K562 (cell line): ENCODE data around the gene RREB1. TPM values are rescaled to one million over a fixed set of nuclear protein-coding genes. Genes with fewer than 3 reads are reported as not detected.
A peak's percentile ranks its signal among the peaks of the same experiment; 100 is the strongest.

Experiments
- ATAC-seq: fragments of 200-7000 bp; cut with Tn5 transposase; 3 replicates; pipeline ENCODE4 v1.9.1; 2020; ENCODE audit warnings: moderate library complexity
- BruUV-seq: library from RNA; stranded (reverse); fragments of 400-500 nt; replicated peaks from 2 replicates; lab custom pipeline; 2021; lab: Mats Ljungman, UMichigan
- CTCF ChIA-PET: fragments of 300-600 bp; formaldehyde crosslinking; extraction: SDS; loops from one replicate; lab custom pipeline; 2021; ENCODE audit warnings: low intra/inter-chr PET ratio; lab: Yijun Ruan, JAX
- POLR2A ChIA-PET: fragments of 300-600, 350-650 bp; sonication (Branson Sonifier 250); formaldehyde crosslinking; extraction: SDS; loops from one replicate; lab custom pipeline; 2021; ENCODE audit warnings: antibody characterized with exemption, inconsistent platforms; lab: Yijun Ruan, JAX
- DNase-seq, 4 experiments: peaks; one replicate each; pipeline versions ENCODE4 v3.0.0 to v3.0.0-alpha.2; 2011 to 2018; ENCODE audit warnings: low spot score in 3 of 4, mixed read lengths in 3 of 4; ENCODE audit errors: extremely low read depth in 1 of 4
- FAIRE-seq: peaks from 2 replicates; lab custom pipeline; 2011; peaks lifted over from hg19 to GRCh38; lab: Jason Lieb, UNC
- H2AFZ ChIP-seq: 2 replicates; pipeline ENCODE4 v1.6.0; 2011; ENCODE audit warnings: low read depth, low read length, control low read depth, inconsistent platforms
- H3K27ac ChIP-seq: fragments of 200-600 bp; 3 replicates; pipeline ENCODE4 v1.8.0; 2011; ENCODE audit warnings: low read depth, mild to moderate bottlenecking, control low read depth, inconsistent platforms, low read length, moderate library complexity, mixed read lengths; ENCODE audit errors: extremely low read depth
- H3K27me3 ChIP-seq, 2 experiments: fragments of 300-600 bp in 1 of 2; 2 replicates in 1 of 2; 3 replicates in 1 of 2; pipeline versions ENCODE4 v1.6.0 to v1.8.0; 2011; ENCODE audit warnings: inconsistent platforms in 2 of 2, low read length in 2 of 2, mild to moderate bottlenecking in 1 of 2, mixed read lengths in 1 of 2, moderate library complexity in 1 of 2; ENCODE audit not compliant: control insufficient read depth in 2 of 2, insufficient read depth in 2 of 2
- H3K36me3 ChIP-seq: fragments of 300-600 bp; 3 replicates; pipeline ENCODE4 v1.8.0; 2011; ENCODE audit warnings: mild to moderate bottlenecking, low read length, inconsistent platforms; ENCODE audit not compliant: control insufficient read depth, insufficient read depth
- H3K4me1 ChIP-seq, 2 experiments: fragments of 200-600 bp in 1 of 2; replicated peaks in 1 of 2; 2 replicates in 1 of 2; 3 replicates in 1 of 2; pipeline versions ENCODE4 v1.5.1 to v1.8.0; 2011; ENCODE audit warnings: inconsistent platforms in 2 of 2, low read length in 2 of 2, mild to moderate bottlenecking in 1 of 2, mixed read lengths in 1 of 2, moderate library complexity in 1 of 2; ENCODE audit not compliant: control insufficient read depth in 2 of 2, insufficient read depth in 2 of 2
- H3K4me2 ChIP-seq: 2 replicates; pipeline ENCODE4 v1.6.1; 2011; ENCODE audit warnings: low read length, control low read depth, inconsistent platforms, mixed read lengths; ENCODE audit not compliant: insufficient read depth
- H3K4me3 ChIP-seq: fragments of 200-600 bp; sonication (generic), shearing (Covaris generic); 2 replicates; pipeline ENCODE4 v1.5.1; 2016; ENCODE audit warnings: control low read depth, inconsistent platforms
- H3K79me2 ChIP-seq: fragments of 200-600 bp; 3 replicates; pipeline ENCODE4 v1.8.0; 2011; ENCODE audit warnings: low read length, inconsistent platforms; ENCODE audit not compliant: control insufficient read depth, insufficient read depth
- H3K9ac ChIP-seq, 2 experiments: 2 replicates each; pipeline versions ENCODE4 v1.6.0 to v1.6.1; 2011; ENCODE audit warnings: low read depth in 2 of 2, low read length in 2 of 2, control low read depth in 1 of 2, inconsistent platforms in 1 of 2, mild to moderate bottlenecking in 1 of 2, mixed read lengths in 1 of 2; ENCODE audit not compliant: insufficient read depth in 1 of 2
- H3K9me1 ChIP-seq: one replicate; pipeline ENCODE4 v1.6.0; 2011; ENCODE audit warnings: inconsistent platforms, mild to moderate bottlenecking, low read length, moderate library complexity; ENCODE audit not compliant: control insufficient read depth, insufficient read depth
- H3K9me3 ChIP-seq: replicated peaks from 2 replicates; pipeline ENCODE4 v1.5.1; 2011; ENCODE audit warnings: low read depth, low read length, inconsistent platforms; ENCODE audit not compliant: control insufficient read depth, insufficient read depth
- H4K20me1 ChIP-seq: replicated peaks from 2 replicates; pipeline ENCODE4 v1.6.1; 2011; ENCODE audit warnings: low read length, inconsistent platforms, mixed read lengths; ENCODE audit not compliant: control insufficient read depth, insufficient read depth
- ARID1B ChIP-seq: fragments of 450-650 bp; IDR thresholded peaks from 2 replicates; pipeline ENCODE4 v1.6.1; 2016; ENCODE audit warnings: antibody characterized with exemption, mild to moderate bottlenecking, inconsistent platforms
- NRF1 ChIP-seq, 2 experiments: fragments of 450-650 bp; IDR thresholded peaks in 1 of 2; conservative IDR thresholded peaks in 1 of 2; 2 replicates each; pipeline ENCODE4 v1.6.1; 2014; ENCODE audit warnings: mild to moderate bottlenecking in 2 of 2
- SPI1 ChIP-seq: IDR thresholded peaks from 2 replicates; pipeline ENCODE4 v1.6.1; 2011; ENCODE audit warnings: low read depth, low read length, control low read depth, borderline replicate concordance
- ZNF347 ChIP-seq: fragments of 450-650 bp; formaldehyde crosslinking; IDR thresholded peaks from 2 replicates; pipeline ENCODE4 v1.4.0; 2020; ENCODE audit warnings: low read depth, mild to moderate bottlenecking, moderate library complexity
- WGBS: fragments of 100-300 bp; shearing (Covaris generic); methylation state at CpG from one replicate; pipeline ENCODE4 v1.1.6; 2016; ENCODE audit warnings: low coverage, mixed read lengths; ENCODE audit not compliant: insufficient coverage; ENCODE audit errors: missing lambda C conversion rate; 5-methylcytosine and 5-hydroxymethylcytosine counted together
- in situ Hi-C: fragments of 300-500 bp; cut with MboI; formaldehyde crosslinking; loops from 4 replicates; pipeline ENCODE4 v1.15.0; 2018; ENCODE audit warnings: inconsistent platforms, mixed read lengths
- intact Hi-C: fragments of 100-400 bp; cut with micrococcal nuclease; formaldehyde crosslinking; loops from 2 replicates; pipeline ENCODE4 v1.14.2; 2022
- polyA plus RNA-seq, 8 experiments: library from polyadenylated mRNA; depleted of rRNA in 4 of 8; stranded (reverse) in 5 of 8; unstranded in 3 of 8; fragments of >200 nt; fragmentation: Nextera tagmentation in 2 of 8; fragmentation: Illumina TruSeq in 1 of 8; extraction: Ambion mirVana in 2 of 8; extraction: Trizol in 1 of 8; gene quantifications; 2 replicates each; pipeline versions ENCODE4 v1.2.1 to v1.2.3, GENCODE V29; 2011 to 2014; ENCODE audit warnings: inconsistent platforms in 1 of 8, missing spikeins in 1 of 8
- total RNA-seq, 7 experiments: library from RNA; depleted of rRNA in 6 of 7; stranded (reverse); fragments of >200 nt in 6 of 7; fragmentation: Illumina TruSeq in 2 of 7; extraction: Trizol in 2 of 7; gene quantifications; 2 replicates each; pipeline versions ENCODE4 v1.2.1 to v1.2.3, GENCODE V29; 2011 to 2021; ENCODE audit warnings: low replicate concordance in 1 of 7
- TF ChIP-seq, protein P1 (sequence below), 3 experiments: IDR thresholded peaks in 2 of 3; conservative IDR thresholded peaks in 1 of 3; 2 replicates each; pipeline ENCODE4 v1.5.1; 2011 to 2012; ENCODE audit warnings: low read length in 3 of 3, mild to moderate bottlenecking in 3 of 3, control low read depth in 2 of 3, improper control_type of control experiment in 1 of 3, inconsistent platforms in 1 of 3, low read depth in 1 of 3, mixed read lengths in 1 of 3, moderate library complexity in 1 of 3; ENCODE audit not compliant: insufficient read depth in 2 of 3
- TF ChIP-seq, protein P2 (sequence below): sonication (generic); formaldehyde crosslinking; IDR thresholded peaks from 2 replicates; pipeline ENCODE4 v1.8.1; 2023; ENCODE audit warnings: mild to moderate bottlenecking, missing genetic modification reagents

The RREB1 gene
- total and polyA plus RNA-seq, 9 of the 15 experiments (the other 6 are each of a cell fraction or from before 2014, with no cell fraction given) = 3.3 to 64.2 (median 19.3) TPM

DNA sequence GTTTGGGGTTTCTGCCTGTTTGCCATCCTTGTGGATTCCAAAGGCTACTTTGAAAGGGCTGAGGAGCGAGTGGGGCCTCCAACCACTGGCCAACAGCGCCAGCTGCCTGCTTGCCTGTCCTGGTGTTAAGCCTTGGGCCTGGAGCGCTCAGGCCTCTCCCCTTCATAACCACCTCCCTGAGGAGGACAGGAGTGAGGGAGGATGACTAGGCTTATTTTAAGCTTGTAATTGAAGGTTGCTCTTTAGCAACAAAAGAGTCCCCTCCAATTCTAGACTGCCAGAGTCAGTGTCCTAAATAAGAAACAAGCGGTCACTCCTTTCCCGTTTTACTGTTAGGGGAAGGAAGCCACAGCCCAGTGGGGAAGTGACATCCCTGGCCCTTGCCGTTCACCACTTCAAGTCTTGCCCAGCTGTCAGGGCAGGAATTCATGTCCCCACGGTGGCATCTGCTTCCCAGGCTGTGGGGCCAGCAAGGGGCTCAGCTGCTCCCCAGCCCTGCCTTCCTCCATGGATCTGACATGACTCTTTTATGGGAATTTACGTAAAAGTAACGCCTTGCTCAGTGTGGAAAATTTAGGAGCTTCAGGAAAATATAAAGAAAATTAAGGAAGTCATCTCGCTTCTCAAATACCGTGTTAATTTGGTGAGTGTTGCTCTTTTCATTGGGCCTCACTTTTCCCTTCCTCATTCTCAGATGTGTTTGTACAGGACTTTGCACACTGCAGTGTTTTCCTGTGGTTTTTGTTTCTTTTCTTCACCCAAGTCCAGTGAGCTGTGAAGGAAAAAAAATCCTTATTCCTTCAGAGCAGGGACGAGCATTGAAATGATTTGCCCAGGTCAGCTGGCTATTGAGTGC, 147.4 kb downstream of the RREB1 start:
- Histone ChIP-seq H3K79me2 (no peaks in the 10 kb centered on the region), H3K4me2 (peak overlapping the region; percentile 20; the same call in 1 of the 2 replicates), H3K27ac (peak overlapping the region; percentile 38; the same call in 2 of the 3 replicates), H3K4me1 (peaks cover 21 to 25% of the 10 kb centered on the region in 2 experiments; a peak in 4 of 5 replicates), H3K27me3 (no peaks in the 10 kb centered on the region), H3K36me3 (peaks cover 22% of the 10 kb centered on the region; the same call in 2 of the 3 replicates), H3K9ac (peak overlapping the region; percentile 13 to 81), H3K9me1 (no peaks in the 10 kb centered on the region), H3K9me3 (no peaks in the 10 kb centered on the region), H3K4me3 (no peak overlapping the region), H4K20me1 (no peaks in the 10 kb centered on the region), H2AFZ (peak overlapping the region; percentile 79)
- FAIRE-seq (peak; percentile 86), ATAC-seq (peak; percentile 90), DNase-seq (peak in 3 of 4 experiments; percentile 41 to 73 (median 71))
- intact Hi-C loops (loop anchor here (5.0 kb wide), 1 partner anchor 698 kb away; no protein-coding TSS in a partner anchor), in situ Hi-C loops (no loop called here)
- ChIA-PET POLR2A (interaction anchor here (0.5 to 1.5 kb wide), 8 partner anchors 10 to 499 kb away, joined by 3 to 7 read pairs (median 3); partner anchors contain the start of gene SSR1), CTCF (no interaction called here)
- WGBS = 50% methylated on average over 12 of the region's 12 CpGs
- BruUV-seq = no TSS peak
- TF ChIP-seq, protein P1, sequence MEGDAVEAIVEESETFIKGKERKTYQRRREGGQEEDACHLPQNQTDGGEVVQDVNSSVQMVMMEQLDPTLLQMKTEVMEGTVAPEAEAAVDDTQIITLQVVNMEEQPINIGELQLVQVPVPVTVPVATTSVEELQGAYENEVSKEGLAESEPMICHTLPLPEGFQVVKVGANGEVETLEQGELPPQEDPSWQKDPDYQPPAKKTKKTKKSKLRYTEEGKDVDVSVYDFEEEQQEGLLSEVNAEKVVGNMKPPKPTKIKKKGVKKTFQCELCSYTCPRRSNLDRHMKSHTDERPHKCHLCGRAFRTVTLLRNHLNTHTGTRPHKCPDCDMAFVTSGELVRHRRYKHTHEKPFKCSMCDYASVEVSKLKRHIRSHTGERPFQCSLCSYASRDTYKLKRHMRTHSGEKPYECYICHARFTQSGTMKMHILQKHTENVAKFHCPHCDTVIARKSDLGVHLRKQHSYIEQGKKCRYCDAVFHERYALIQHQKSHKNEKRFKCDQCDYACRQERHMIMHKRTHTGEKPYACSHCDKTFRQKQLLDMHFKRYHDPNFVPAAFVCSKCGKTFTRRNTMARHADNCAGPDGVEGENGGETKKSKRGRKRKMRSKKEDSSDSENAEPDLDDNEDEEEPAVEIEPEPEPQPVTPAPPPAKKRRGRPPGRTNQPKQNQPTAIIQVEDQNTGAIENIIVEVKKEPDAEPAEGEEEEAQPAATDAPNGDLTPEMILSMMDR (IDR thresholded peaks at IDR 0.05 in 2 of 3, conservative IDR thresholded peaks at IDR 0.05 in 1 of 3; ENCODE audit: insufficient read depth in 2 of 3, low read depth in 1 of 3, low read length in 3 of 3) = peak; percentile 49 to 55 (median 50)
- TF ChIP-seq ARID1B (peak; percentile 48; the same call in 1 of the 2 replicates), NRF1 (conservative IDR thresholded peaks at IDR 0.05 in 1 of 2, IDR thresholded peaks at IDR 0.05 in 1 of 2) (0 out of 4 replicates have a peak, but pooled peaks of 1 of the 2 experiments have one; percentile 34), SPI1 (peak; percentile 9; the same call in 1 of the 2 replicates), ZNF347 (CRISPR knock-in tag) (no peak)
- TF ChIP-seq, protein P2, sequence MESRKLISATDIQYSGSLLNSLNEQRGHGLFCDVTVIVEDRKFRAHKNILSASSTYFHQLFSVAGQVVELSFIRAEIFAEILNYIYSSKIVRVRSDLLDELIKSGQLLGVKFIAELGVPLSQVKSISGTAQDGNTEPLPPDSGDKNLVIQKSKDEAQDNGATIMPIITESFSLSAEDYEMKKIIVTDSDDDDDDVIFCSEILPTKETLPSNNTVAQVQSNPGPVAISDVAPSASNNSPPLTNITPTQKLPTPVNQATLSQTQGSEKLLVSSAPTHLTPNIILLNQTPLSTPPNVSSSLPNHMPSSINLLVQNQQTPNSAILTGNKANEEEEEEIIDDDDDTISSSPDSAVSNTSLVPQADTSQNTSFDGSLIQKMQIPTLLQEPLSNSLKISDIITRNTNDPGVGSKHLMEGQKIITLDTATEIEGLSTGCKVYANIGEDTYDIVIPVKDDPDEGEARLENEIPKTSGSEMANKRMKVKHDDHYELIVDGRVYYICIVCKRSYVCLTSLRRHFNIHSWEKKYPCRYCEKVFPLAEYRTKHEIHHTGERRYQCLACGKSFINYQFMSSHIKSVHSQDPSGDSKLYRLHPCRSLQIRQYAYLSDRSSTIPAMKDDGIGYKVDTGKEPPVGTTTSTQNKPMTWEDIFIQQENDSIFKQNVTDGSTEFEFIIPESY (CRISPR knock-in tag) = peak; percentile 38; the same call in 1 of the 2 replicates
